Measurements from ENCODE around the gene SYTL4. TPM values are rescaled to one million over a fixed set of nuclear protein-coding genes. Genes with fewer than 3 reads are reported as not detected.

Gene SYTL4
- total RNA-seq, 3 donors from 2014 or later (not counting 1 experiment from before 2014, with no cell fraction given), result 0.30 to 0.85 TPM; not detected in 1

DNA sequence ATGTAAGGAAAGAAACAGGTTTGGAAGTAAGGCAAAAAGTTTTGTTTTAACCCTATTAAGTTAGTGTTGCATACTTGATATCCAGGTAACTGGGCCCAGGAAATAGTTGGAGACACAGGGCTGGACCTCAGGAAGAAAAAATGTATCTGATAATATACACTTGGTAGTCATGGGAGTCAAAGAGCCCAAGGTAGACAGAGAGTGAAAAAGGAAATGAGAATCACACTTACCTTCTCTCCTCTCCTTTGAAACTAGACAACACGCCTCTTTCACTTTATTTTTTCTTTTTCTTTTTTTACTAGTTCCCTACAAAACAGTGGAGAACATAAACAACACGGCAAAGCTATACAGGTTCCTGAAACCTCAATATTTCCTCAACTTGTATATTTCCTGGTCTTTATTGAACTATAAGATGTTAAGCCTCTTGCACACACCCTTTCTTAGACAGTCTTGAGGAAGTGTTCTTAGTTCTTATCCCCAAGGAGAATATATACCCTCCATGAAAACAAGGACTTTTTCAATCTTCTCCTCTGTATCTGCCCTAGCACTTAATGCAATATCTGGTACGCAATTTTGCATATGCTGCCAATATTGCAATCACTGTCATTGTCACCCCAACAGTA is 27.2 kb downstream of the SYTL4 start:
- no peak for DNase-seq
- Mint-ChIP-seq H3K4me3 (no peak overlapping the region), H3K27ac (no peak overlapping the region), H3K9me3 (no peaks in the 10 kb centered on the region), H3K4me1 (no peaks in the 10 kb centered on the region), H3K36me3 (no peaks in the 10 kb centered on the region), H3K27me3 (ENCODE audit: low read depth in 2 of 2) (peaks cover 8 to 36% of the 10 kb centered on the region in 2 donors)
- TF ChIP-seq, protein P1, sequence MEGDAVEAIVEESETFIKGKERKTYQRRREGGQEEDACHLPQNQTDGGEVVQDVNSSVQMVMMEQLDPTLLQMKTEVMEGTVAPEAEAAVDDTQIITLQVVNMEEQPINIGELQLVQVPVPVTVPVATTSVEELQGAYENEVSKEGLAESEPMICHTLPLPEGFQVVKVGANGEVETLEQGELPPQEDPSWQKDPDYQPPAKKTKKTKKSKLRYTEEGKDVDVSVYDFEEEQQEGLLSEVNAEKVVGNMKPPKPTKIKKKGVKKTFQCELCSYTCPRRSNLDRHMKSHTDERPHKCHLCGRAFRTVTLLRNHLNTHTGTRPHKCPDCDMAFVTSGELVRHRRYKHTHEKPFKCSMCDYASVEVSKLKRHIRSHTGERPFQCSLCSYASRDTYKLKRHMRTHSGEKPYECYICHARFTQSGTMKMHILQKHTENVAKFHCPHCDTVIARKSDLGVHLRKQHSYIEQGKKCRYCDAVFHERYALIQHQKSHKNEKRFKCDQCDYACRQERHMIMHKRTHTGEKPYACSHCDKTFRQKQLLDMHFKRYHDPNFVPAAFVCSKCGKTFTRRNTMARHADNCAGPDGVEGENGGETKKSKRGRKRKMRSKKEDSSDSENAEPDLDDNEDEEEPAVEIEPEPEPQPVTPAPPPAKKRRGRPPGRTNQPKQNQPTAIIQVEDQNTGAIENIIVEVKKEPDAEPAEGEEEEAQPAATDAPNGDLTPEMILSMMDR (IDR thresholded peaks at IDR 0.05), result no peak
- Histone ChIP-seq H3K27ac (ENCODE audit: low read length) (no peak overlapping the region), H3K4me3 (ENCODE audit: low read length) (no peak overlapping the region), H3K9me3 (ENCODE audit: control insufficient read depth, insufficient read depth, low read length) (no peaks in the 10 kb centered on the region), H3K36me3 (ENCODE audit: control insufficient read depth, insufficient read depth, low read length) (no peaks in the 10 kb centered on the region), H3K27me3 (ENCODE audit: control insufficient read depth, insufficient read depth, low read length) (no peaks in the 10 kb centered on the region), H3K4me1 (ENCODE audit: control insufficient read depth, insufficient read depth, low read length) (no peaks in the 10 kb centered on the region)
- intact Hi-C loops (cut with micrococcal nuclease), result no loop called here
- no peak for ATAC-seq
- 0% methylated on average over 1 of the region's 3 CpGs for WGBS (ENCODE audit: insufficient coverage)

DNA sequence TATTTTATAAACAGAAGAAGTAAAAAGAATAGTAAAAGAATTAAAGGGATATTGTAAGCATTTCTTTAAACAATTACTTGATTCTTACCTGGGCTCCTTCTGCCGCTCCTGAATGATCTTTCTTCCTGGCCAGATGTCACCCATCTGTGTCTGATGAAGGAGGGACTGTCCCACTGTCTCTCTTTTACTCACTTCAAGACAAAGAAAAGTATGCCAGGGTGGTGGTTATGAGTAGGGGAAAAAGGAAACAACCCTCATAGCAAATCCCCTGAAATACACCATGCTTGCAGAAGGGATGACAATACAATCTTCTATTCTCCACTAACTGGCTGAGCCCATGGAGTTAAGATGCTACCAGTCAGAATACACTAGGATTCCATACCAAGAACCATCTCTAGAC is 31.1 kb downstream of the SYTL4 start:
- Histone ChIP-seq H3K27me3 (ENCODE audit: control insufficient read depth, insufficient read depth, low read length) (no peaks in the 10 kb centered on the region), H3K36me3 (ENCODE audit: control insufficient read depth, insufficient read depth, low read length) (no peaks in the 10 kb centered on the region), H3K27ac (ENCODE audit: low read length) (no peak overlapping the region), H3K4me3 (ENCODE audit: low read length) (no peak overlapping the region), H3K9me3 (ENCODE audit: control insufficient read depth, insufficient read depth, low read length) (no peaks in the 10 kb centered on the region), H3K4me1 (ENCODE audit: control insufficient read depth, insufficient read depth, low read length) (no peaks in the 10 kb centered on the region)
- no peaks in the 10 kb centered on the region for H3K9me3 Mint-ChIP-seq
- intact Hi-C loops (cut with micrococcal nuclease), result no loop called here
- H3K27me3 Mint-ChIP-seq (ENCODE audit: low read depth in 2 of 2), result peaks cover 4 to 7% of the 10 kb centered on the region in 2 donors
- ATAC-seq (no peak), DNase-seq (no peak)
- no peak overlapping the region for H3K27ac Mint-ChIP-seq
- no peaks in the 10 kb centered on the region for H3K36me3 Mint-ChIP-seq
- no peak overlapping the region for H3K4me3 Mint-ChIP-seq
- WGBS (ENCODE audit: insufficient coverage), result no CpG with 5 or more reads among the region's 1 CpG
- TF ChIP-seq, protein P1 (IDR thresholded peaks at IDR 0.05), result no peak
- no peaks in the 10 kb centered on the region for H3K4me1 Mint-ChIP-seq

DNA sequence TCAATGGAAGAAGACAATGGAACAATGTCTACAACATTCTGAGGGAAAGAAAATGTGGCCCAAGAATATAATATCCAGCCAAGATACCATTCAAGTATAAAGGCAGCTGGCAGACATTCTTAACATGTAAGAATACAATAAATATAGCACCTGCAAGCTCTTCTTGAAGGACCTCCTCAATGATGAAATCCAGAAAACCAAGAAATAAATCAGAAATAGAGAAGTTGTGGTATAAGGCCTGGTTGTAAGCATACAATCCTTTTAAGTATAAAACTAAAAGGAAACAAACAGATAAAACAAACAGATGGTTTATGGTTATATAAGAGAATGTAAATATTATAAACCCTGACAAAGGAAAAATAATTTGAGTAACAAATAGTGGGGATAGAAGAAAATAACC is 33.4 kb downstream of the SYTL4 start:
- no peak overlapping the region for H3K27ac ChIP-seq (ENCODE audit: low read length)
- no peaks in the 10 kb centered on the region for H3K27me3 ChIP-seq (ENCODE audit: control insufficient read depth, insufficient read depth, low read length)
- no peak overlapping the region for H3K4me3 Mint-ChIP-seq
- TF ChIP-seq, protein P1 (IDR thresholded peaks at IDR 0.05), result no peak
- H3K4me3 ChIP-seq (ENCODE audit: low read length), result no peak overlapping the region
- H3K4me1 ChIP-seq (ENCODE audit: control insufficient read depth, insufficient read depth, low read length), result no peaks in the 10 kb centered on the region
- no peaks in the 10 kb centered on the region for H3K36me3 ChIP-seq (ENCODE audit: control insufficient read depth, insufficient read depth, low read length)
- no peaks in the 10 kb centered on the region for H3K36me3 Mint-ChIP-seq
- H3K27me3 Mint-ChIP-seq (ENCODE audit: low read depth in 2 of 2), result peaks cover under 1 to 9% of the 10 kb centered on the region in 2 donors
- no peaks in the 10 kb centered on the region for H3K9me3 ChIP-seq (ENCODE audit: control insufficient read depth, insufficient read depth, low read length)
- ATAC-seq, result no peak
- DNase-seq, result no peak
- H3K4me1 Mint-ChIP-seq, result no peaks in the 10 kb centered on the region
- intact Hi-C loops (cut with micrococcal nuclease), result no loop called here
- no peaks in the 10 kb centered on the region for H3K9me3 Mint-ChIP-seq
- H3K27ac Mint-ChIP-seq, result no peak overlapping the region
